Measurements from ENCODE around the gene RNF4. TPM values are rescaled to one million over a fixed set of nuclear protein-coding genes. Genes with fewer than 3 reads are reported as not detected.
A peak's percentile ranks its signal among the peaks of the same experiment; 100 is the strongest.

RNF4 gene
- total and polyA plus RNA-seq, 4 donors = 14.8 to 54.7 (median 41.1) TPM

GRCh38 chr4:2437475-2438215 lies 31.3 kb upstream of the RNF4 start:
- 77 to 86% methylated on average over 25 of the region's 25 CpGs for WGBS, 2 donors
- H3K9ac ChIP-seq (ENCODE audit: insufficient read depth in 1 of 2, low read length in 2 of 2) = no peak overlapping the region
- H3K4me1 ChIP-seq (ENCODE audit: control insufficient read depth in 5 of 5, insufficient read depth in 5 of 5, low read length in 5 of 5) = peaks cover 0 to 2% (median 0%) of the 10 kb centered on the region in 5 donors
- DNase-seq = no peak
- no peaks in the 10 kb centered on the region for H3K36me3 ChIP-seq (ENCODE audit: control insufficient read depth in 4 of 4, insufficient read depth in 4 of 4, low read length in 4 of 4)
- TF ChIP-seq CTCF (IDR thresholded peaks at IDR 0.05; ENCODE audit: control extremely low read depth, extremely low read depth) = no peak
- H3K27me3 ChIP-seq (ENCODE audit: control insufficient read depth in 3 of 3, insufficient read depth in 3 of 3, low read length in 2 of 3) = no peaks in the 10 kb centered on the region
- no peak overlapping the region for H3K4me3 ChIP-seq
- no peaks in the 10 kb centered on the region for H3K9me3 ChIP-seq (ENCODE audit: control insufficient read depth in 4 of 4, insufficient read depth in 3 of 4, low read length in 3 of 4)
- no peak overlapping the region for H3K27ac ChIP-seq (ENCODE audit: low read depth in 1 of 2, low read length in 1 of 2)
- no peak for ATAC-seq (ENCODE audit: insufficient read depth, low FRiP score)

- H3K27me3 ChIP-seq (ENCODE audit: control insufficient read depth in 3 of 3, insufficient read depth in 3 of 3, low read length in 2 of 3) = no peaks in the 10 kb centered on the region
- no peaks in the 10 kb centered on the region for H3K9me3 ChIP-seq (ENCODE audit: control insufficient read depth in 4 of 4, insufficient read depth in 3 of 4, low read length in 3 of 4)
- WGBS, 2 donors = 84 to 92% methylated on average over 16 of the region's 16 CpGs
- no peak overlapping the region for H3K4me3 ChIP-seq
- no peak overlapping the region for H3K9ac ChIP-seq (ENCODE audit: insufficient read depth in 1 of 2, low read length in 2 of 2)
- no peaks in the 10 kb centered on the region for H3K36me3 ChIP-seq (ENCODE audit: control insufficient read depth in 4 of 4, insufficient read depth in 4 of 4, low read length in 4 of 4)
- ATAC-seq (ENCODE audit: insufficient read depth, low FRiP score) (no peak), DNase-seq (no peak)
- TF ChIP-seq CTCF (IDR thresholded peaks at IDR 0.05; ENCODE audit: control extremely low read depth, extremely low read depth) = no peak
- H3K4me1 ChIP-seq (ENCODE audit: control insufficient read depth in 5 of 5, insufficient read depth in 5 of 5, low read length in 5 of 5) = peaks cover 0 to 2% (median 0%) of the 10 kb centered on the region in 5 donors
- H3K27ac ChIP-seq (ENCODE audit: low read depth in 1 of 2, low read length in 1 of 2) = no peak overlapping the region
Measured at GRCh38 chr4:2438822-2439718, 29.8 kb upstream of the RNF4 start.

- Histone ChIP-seq H3K4me3 (no peak overlapping the region), H3K27me3 (ENCODE audit: control insufficient read depth in 3 of 3, insufficient read depth in 3 of 3, low read length in 2 of 3) (no peaks in the 10 kb centered on the region), H3K9ac (ENCODE audit: insufficient read depth in 1 of 2, low read length in 2 of 2) (no peak overlapping the region), H3K27ac (ENCODE audit: low read depth in 1 of 2, low read length in 1 of 2) (no peak overlapping the region), H3K36me3 (ENCODE audit: control insufficient read depth in 4 of 4, insufficient read depth in 4 of 4, low read length in 4 of 4) (no peaks in the 10 kb centered on the region), H3K4me1 (ENCODE audit: control insufficient read depth in 5 of 5, insufficient read depth in 5 of 5, low read length in 5 of 5) (peaks cover 0 to 2% (median 0%) of the 10 kb centered on the region in 5 donors), H3K9me3 (ENCODE audit: control insufficient read depth in 4 of 4, insufficient read depth in 3 of 4, low read length in 3 of 4) (no peaks in the 10 kb centered on the region)
- 52 to 54% methylated on average over 14 of the region's 14 CpGs for WGBS, 2 donors
- DNase-seq (peak in 2 of 3 donors; percentile 23 to 40), ATAC-seq (ENCODE audit: insufficient read depth, low FRiP score) (no peak)
- TF ChIP-seq CTCF (IDR thresholded peaks at IDR 0.05; ENCODE audit: control extremely low read depth, extremely low read depth) = peak; percentile 22
Measured at GRCh38 chr4:2441393-2442174, 27.3 kb upstream of the RNF4 start.
